GM23248 (cell line): ENCODE results near the gene RAPGEF4. TPM values are rescaled to one million over a fixed set of nuclear protein-coding genes. Genes with fewer than 3 reads are reported as not detected.

Experiments used
- DNase-seq: peaks from one replicate; pipeline ENCODE4 v3.0.0-alpha.2; 2015
- H2AFZ ChIP-seq: fragments of 200-600 bp; sonication (generic); 2 replicates; pipeline ENCODE4 v1.6.1; 2016; ENCODE audit warnings: antibody characterized with exemption
- H3F3A ChIP-seq: fragments of 200-600 bp; sonication (generic); 2 replicates; pipeline ENCODE4 v1.6.1; 2016; ENCODE audit warnings: mild to moderate bottlenecking, antibody characterized with exemption, mixed run types; ENCODE audit not compliant: insufficient read depth
- H3K27ac ChIP-seq: fragments of 200-600 bp; sonication (generic); 2 replicates; pipeline ENCODE4 v1.5.1; 2016; ENCODE audit warnings: mild to moderate bottlenecking
- H3K27me3 ChIP-seq: fragments of 200-600 bp; sonication (generic); replicated peaks from 2 replicates; pipeline ENCODE4 v1.6.1; 2016; ENCODE audit warnings: mild to moderate bottlenecking; ENCODE audit not compliant: insufficient read depth
- H3K36me3 ChIP-seq: fragments of 200-600 bp; sonication (generic); 2 replicates; pipeline ENCODE4 v1.6.1; 2016; ENCODE audit warnings: low read depth, mild to moderate bottlenecking
- H3K4me1 ChIP-seq: fragments of 200-600 bp; sonication (generic); 2 replicates; pipeline ENCODE4 v1.6.1; 2016; ENCODE audit warnings: mild to moderate bottlenecking; ENCODE audit not compliant: insufficient read depth
- H3K4me2 ChIP-seq: fragments of 200-600 bp; sonication (generic); one replicate; pipeline ENCODE4 v1.6.1; 2016; ENCODE audit warnings: mild to moderate bottlenecking; ENCODE audit not compliant: unreplicated experiment
- H3K4me3 ChIP-seq: fragments of 200-600 bp; sonication (generic); 2 replicates; pipeline ENCODE4 v1.5.1; 2016; ENCODE audit warnings: mild to moderate bottlenecking
- H3K79me2 ChIP-seq: fragments of 200-600 bp; sonication (generic); 2 replicates; pipeline ENCODE4 v1.6.1; 2016; ENCODE audit warnings: mild to moderate bottlenecking; ENCODE audit not compliant: insufficient read depth
- H3K9ac ChIP-seq: fragments of 200-600 bp; sonication (generic); 2 replicates; pipeline ENCODE4 v1.6.1; 2016; ENCODE audit warnings: mild to moderate bottlenecking
- H3K9me2 ChIP-seq: fragments of 200-600 bp; sonication (generic); 2 replicates; pipeline ENCODE4 v1.6.1; 2016; ENCODE audit warnings: mixed run types, mild to moderate bottlenecking, moderate library complexity; ENCODE audit not compliant: insufficient read depth
- H3K9me3 ChIP-seq: fragments of 200-600 bp; sonication (generic); one replicate; pipeline ENCODE4 v1.6.1; 2017; ENCODE audit warnings: low read depth
- H4K20me1 ChIP-seq: fragments of 200-600 bp; sonication (generic); 2 replicates; pipeline ENCODE4 v1.6.0; 2016; ENCODE audit not compliant: insufficient read depth
- EZH2 ChIP-seq: fragments of 200-600 bp; sonication (generic); IDR thresholded peaks from 2 replicates; pipeline ENCODE4 v1.6.1; 2018; ENCODE audit warnings: antibody characterized with exemption, mild to moderate bottlenecking; ENCODE audit not compliant: insufficient read depth, poor library complexity, severe bottlenecking
- EZH2phosphoT487 ChIP-seq: fragments of 200-600 bp; sonication (generic); IDR thresholded peaks from 2 replicates; pipeline ENCODE4 v1.6.1; 2018; ENCODE audit warnings: antibody characterized with exemption, moderate library complexity, mild to moderate bottlenecking, low read depth; ENCODE audit not compliant: insufficient read depth
- WGBS, 2 experiments: methylation state at CpG; one replicate each; pipeline ENCODE4 v1.1.6; 2015 to 2017; ENCODE audit warnings: low lambda C conversion rate in 2 of 2, low coverage in 1 of 2; ENCODE audit errors: missing lambda C conversion rate in 2 of 2; 5-methylcytosine and 5-hydroxymethylcytosine counted together
- in situ Hi-C: fragments of 300-500 bp; cut with MboI; formaldehyde crosslinking; loops from 2 replicates; pipeline ENCODE4 v1.15.0; 2020
- polyA plus RNA-seq: library from polyadenylated mRNA; unstranded; fragments of >200 nt; fragmentation: Nextera tagmentation; extraction: Ambion mirVana; gene quantifications from 2 replicates; pipeline ENCODE4 v1.2.1, GENCODE V29; 2016
- total RNA-seq: library from RNA; depleted of rRNA; stranded (reverse); fragments of >200 nt; shearing (Covaris generic); gene quantifications from 2 replicates; pipeline ENCODE4 v1.2.3, GENCODE V29; 2014

Gene RAPGEF4
- total and polyA plus RNA-seq, 2 experiments from 2014 or later, result 2.2 TPM; not detected in 1

GRCh38 chr2:173023718-173024117 lies 288.1 kb downstream of the RAPGEF4 start:
- Histone ChIP-seq H3K9ac (no peak overlapping the region), H3K4me3 (no peak overlapping the region), H3K36me3 (no peaks in the 10 kb centered on the region), H3K9me2 (no peaks in the 10 kb centered on the region), H3K4me1 (peaks cover 5% of the 10 kb centered on the region; the same call in 1 of the 2 replicates), H3K27ac (no peak overlapping the region), H3K4me2 (no peak overlapping the region), H3F3A (no peaks in the 10 kb centered on the region), H2AFZ (no peak overlapping the region), H4K20me1 (no peaks in the 10 kb centered on the region), H3K79me2 (no peaks in the 10 kb centered on the region), H3K9me3 (no peaks in the 10 kb centered on the region), H3K27me3 (no peaks in the 10 kb centered on the region)
- DNase-seq, result no peak
- TF ChIP-seq EZH2 (no peak), EZH2phosphoT487 (no peak)
- in situ Hi-C loops, result no loop called here
- 81 to 91% methylated on average over 5 of the region's 5 CpGs for WGBS, 2 experiments

DNA sequence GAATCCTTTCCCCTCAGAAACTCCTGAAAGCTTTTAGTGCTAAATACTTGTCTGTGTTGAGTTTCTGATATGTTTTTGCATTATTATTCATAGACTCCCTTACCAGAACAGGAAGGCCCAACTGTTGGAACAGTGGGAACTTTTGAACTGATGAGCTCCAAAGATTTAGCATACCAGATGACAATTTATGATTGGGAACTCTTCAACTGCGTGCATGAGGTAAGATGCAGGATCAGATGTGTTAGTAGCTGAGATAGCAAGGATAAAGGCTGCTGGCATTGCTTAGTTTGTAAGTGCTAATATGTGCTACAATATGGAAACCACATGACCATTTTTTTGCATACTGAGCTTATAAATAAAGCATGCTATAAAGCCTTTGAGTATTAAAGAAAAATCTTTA lies 290.8 kb downstream of the RAPGEF4 start:
- no peaks in the 10 kb centered on the region for H4K20me1 ChIP-seq
- WGBS, 2 experiments, result 97% methylated on average over 1 of the region's 1 CpG
- in situ Hi-C loops, result loop anchor here (5.0 kb wide), 1 partner anchor 186 kb away; no protein-coding TSS in a partner anchor
- H3K27me3 ChIP-seq, result no peaks in the 10 kb centered on the region
- no peaks in the 10 kb centered on the region for H3K79me2 ChIP-seq
- TF ChIP-seq EZH2, result no peak
- no peak for TF ChIP-seq EZH2phosphoT487
- no peak overlapping the region for H3K9ac ChIP-seq
- H2AFZ ChIP-seq, result no peak overlapping the region
- no peaks in the 10 kb centered on the region for H3K9me2 ChIP-seq
- no peak overlapping the region for H3K4me2 ChIP-seq
- H3F3A ChIP-seq, result no peaks in the 10 kb centered on the region
- DNase-seq, result no peak
- no peaks in the 10 kb centered on the region for H3K36me3 ChIP-seq
- no peaks in the 10 kb centered on the region for H3K9me3 ChIP-seq
- no peak overlapping the region for H3K27ac ChIP-seq
- H3K4me1 ChIP-seq, result peaks cover 5% of the 10 kb centered on the region; the same call in 1 of the 2 replicates
- no peak overlapping the region for H3K4me3 ChIP-seq

GRCh38 chr2:173027181-173028128 lies 291.8 kb downstream of the RAPGEF4 start:
- no peaks in the 10 kb centered on the region for H3K9me2 ChIP-seq
- no peaks in the 10 kb centered on the region for H3K9me3 ChIP-seq
- TF ChIP-seq EZH2phosphoT487 (no peak), EZH2 (no peak)
- H3K79me2 ChIP-seq, result no peaks in the 10 kb centered on the region
- no peak overlapping the region for H3K27ac ChIP-seq
- WGBS, 2 experiments, result 22 to 23% methylated on average over 8 of the region's 8 CpGs
- DNase-seq, result peak; percentile 87
- peaks cover 5% of the 10 kb centered on the region; the same call in 1 of the 2 replicates for H3K4me1 ChIP-seq
- no peaks in the 10 kb centered on the region for H3F3A ChIP-seq
- in situ Hi-C loops, result loop anchor here (5.0 kb wide), 1 partner anchor 185 kb away; no protein-coding TSS in a partner anchor
- H3K4me3 ChIP-seq, result no peak overlapping the region
- peak overlapping the region; percentile 57 for H2AFZ ChIP-seq
- H3K36me3 ChIP-seq, result no peaks in the 10 kb centered on the region
- H4K20me1 ChIP-seq, result no peaks in the 10 kb centered on the region
- H3K27me3 ChIP-seq, result no peaks in the 10 kb centered on the region
- peak overlapping the region; percentile 15 for H3K4me2 ChIP-seq
- no peak overlapping the region for H3K9ac ChIP-seq

DNA sequence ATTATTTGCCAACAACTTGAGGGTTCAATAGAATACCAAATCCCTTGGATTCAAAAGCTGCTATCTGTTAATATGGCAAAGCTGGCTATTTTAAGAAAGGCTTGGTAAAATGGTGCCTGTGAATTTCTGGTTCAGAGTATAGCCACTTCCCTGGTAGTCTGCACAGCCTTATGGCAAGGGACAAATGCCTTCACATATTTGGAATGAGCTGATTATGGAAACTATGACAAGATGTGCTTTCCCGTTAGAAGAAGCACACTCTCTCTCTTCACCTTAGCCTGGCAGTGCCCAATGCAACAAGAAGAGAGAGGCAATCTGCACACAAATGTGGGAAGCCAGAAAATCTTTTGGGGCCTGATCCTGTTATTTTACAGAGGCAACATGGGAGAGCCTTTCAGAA lies 292.5 kb downstream of the RAPGEF4 start:
- no peaks in the 10 kb centered on the region for H3F3A ChIP-seq
- H3K4me3 ChIP-seq, result no peak overlapping the region
- 83 to 85% methylated on average over 1 of the region's 1 CpG for WGBS, 2 experiments
- H3K27me3 ChIP-seq, result no peaks in the 10 kb centered on the region
- H3K9ac ChIP-seq, result no peak overlapping the region
- H4K20me1 ChIP-seq, result no peaks in the 10 kb centered on the region
- H3K79me2 ChIP-seq, result no peaks in the 10 kb centered on the region
- peaks cover 5% of the 10 kb centered on the region; the same call in 1 of the 2 replicates for H3K4me1 ChIP-seq
- TF ChIP-seq EZH2 (no peak), EZH2phosphoT487 (no peak)
- in situ Hi-C loops, result loop anchor here (5.0 kb wide), 1 partner anchor 184 kb away; no protein-coding TSS in a partner anchor
- H3K9me2 ChIP-seq, result no peaks in the 10 kb centered on the region
- no peaks in the 10 kb centered on the region for H3K36me3 ChIP-seq
- H3K27ac ChIP-seq, result no peak overlapping the region
- no peak overlapping the region for H3K4me2 ChIP-seq
- peak; percentile 10 for DNase-seq
- peak overlapping the region; percentile 57 for H2AFZ ChIP-seq
- H3K9me3 ChIP-seq, result no peaks in the 10 kb centered on the region
